OCI-LY7 (cell line): ENCODE measurements around the gene OR13J1.

Source experiments
- EZH2phosphoT487 ChIP-seq: fragments of 200-600 bp; sonication (generic); IDR thresholded peaks from 2 replicates; pipeline ENCODE4 v1.6.1; 2018; ENCODE audit warnings: low read depth, borderline replicate concordance, mild to moderate bottlenecking, mixed run types, antibody characterized with exemption, low read length, moderate library complexity, mixed read lengths
- TF ChIP-seq, protein P1 (sequence below): fragments of 200-600 bp; sonication (generic); conservative IDR thresholded peaks from 2 replicates; pipeline ENCODE4 v1.5.1; 2014; ENCODE audit warnings: mild to moderate bottlenecking, antibody characterized with exemption, low read length, moderate library complexity, mixed read lengths

GRCh38 chr9:35870351-35870923, at the start of gene OR13J1:
- TF ChIP-seq, protein P1, sequence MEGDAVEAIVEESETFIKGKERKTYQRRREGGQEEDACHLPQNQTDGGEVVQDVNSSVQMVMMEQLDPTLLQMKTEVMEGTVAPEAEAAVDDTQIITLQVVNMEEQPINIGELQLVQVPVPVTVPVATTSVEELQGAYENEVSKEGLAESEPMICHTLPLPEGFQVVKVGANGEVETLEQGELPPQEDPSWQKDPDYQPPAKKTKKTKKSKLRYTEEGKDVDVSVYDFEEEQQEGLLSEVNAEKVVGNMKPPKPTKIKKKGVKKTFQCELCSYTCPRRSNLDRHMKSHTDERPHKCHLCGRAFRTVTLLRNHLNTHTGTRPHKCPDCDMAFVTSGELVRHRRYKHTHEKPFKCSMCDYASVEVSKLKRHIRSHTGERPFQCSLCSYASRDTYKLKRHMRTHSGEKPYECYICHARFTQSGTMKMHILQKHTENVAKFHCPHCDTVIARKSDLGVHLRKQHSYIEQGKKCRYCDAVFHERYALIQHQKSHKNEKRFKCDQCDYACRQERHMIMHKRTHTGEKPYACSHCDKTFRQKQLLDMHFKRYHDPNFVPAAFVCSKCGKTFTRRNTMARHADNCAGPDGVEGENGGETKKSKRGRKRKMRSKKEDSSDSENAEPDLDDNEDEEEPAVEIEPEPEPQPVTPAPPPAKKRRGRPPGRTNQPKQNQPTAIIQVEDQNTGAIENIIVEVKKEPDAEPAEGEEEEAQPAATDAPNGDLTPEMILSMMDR: no peak
- no peak for TF ChIP-seq EZH2phosphoT487
